ENCODE data around the gene CHAF1A.

Gene CHAF1A

DNA sequence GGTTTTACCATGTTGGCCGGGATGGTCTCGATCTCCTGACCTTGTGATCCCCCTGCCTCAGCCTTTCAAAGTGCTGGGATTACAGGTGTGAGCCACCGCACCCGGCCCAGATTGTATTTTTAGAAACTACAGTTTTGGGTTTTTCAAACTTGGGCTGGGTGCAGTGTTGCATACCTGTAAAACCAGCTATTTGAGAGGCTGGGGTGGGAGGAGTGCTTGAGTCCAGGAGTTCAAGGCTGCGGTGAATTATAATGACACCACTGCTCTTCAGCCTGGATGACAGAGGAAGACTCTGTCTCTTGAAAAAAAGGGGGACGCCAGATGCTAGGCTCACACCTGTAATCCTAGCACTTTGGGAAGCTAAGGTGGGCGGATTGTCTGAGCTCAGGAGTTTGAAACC, 4.2 kb downstream of the CHAF1A start:
- DNase-seq = no peak

- DNase-seq = no peak
Measured at GRCh38 chr19:4409123-4409933, 6.9 kb downstream of the CHAF1A start.

- no peak for DNase-seq
Measured at GRCh38 chr19:4413588-4413987, 11.1 kb downstream of the CHAF1A start.

DNA sequence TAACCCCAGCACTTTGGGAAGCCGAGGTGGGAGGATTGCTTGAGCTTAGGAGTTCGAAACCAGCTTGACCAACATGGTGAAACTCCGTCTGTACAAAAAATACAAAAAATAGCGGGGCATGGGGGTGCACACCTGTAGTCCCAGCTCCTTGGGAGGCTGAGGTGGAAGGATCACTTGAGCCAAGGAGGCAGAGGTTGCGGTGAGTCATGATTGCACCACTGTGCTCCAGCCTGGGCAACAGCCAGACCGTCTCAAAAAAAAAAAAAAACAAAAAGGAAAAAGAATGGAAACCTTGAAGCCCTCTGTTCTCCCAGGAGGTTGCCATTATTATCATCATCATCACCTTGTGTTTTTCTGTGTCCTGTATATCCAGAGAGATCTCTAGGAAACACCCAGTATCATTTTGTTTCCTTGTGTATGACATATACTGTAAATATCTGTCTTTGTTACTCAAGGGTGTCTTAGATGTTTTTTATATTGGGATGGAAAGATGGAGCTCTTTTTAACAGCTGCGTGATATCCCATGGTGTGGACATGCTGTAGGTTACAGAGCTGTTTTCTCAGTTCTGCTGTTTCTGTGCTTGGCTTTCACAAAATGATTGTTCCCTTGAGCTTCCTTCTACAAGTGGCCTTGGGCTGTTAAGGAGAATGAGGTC, 11.8 kb downstream of the CHAF1A start:
- DNase-seq = no peak

- no peak for DNase-seq
Measured at GRCh38 chr19:4414800-4415321, 12.4 kb downstream of the CHAF1A start.

DNA sequence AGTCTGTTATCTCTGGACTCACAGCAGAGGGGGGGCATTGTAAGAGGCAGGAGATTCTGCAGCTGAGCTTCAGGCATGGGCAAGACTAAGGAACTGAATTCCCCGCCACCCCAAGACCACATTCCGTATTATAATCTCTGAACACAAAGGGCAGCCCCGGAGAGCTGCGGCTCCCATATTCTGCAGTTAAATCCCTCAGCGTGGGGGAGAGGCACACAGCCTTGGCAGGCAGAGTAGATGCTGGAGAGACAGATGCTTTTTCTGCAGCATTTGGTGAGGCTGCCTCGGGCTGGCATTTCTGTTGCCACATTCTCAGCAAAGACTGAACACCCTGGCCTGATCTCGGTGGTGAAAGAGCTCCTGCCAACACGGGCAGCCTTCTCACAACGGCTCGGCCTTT, 12.9 kb downstream of the CHAF1A start:
- DNase-seq = no peak

DNA sequence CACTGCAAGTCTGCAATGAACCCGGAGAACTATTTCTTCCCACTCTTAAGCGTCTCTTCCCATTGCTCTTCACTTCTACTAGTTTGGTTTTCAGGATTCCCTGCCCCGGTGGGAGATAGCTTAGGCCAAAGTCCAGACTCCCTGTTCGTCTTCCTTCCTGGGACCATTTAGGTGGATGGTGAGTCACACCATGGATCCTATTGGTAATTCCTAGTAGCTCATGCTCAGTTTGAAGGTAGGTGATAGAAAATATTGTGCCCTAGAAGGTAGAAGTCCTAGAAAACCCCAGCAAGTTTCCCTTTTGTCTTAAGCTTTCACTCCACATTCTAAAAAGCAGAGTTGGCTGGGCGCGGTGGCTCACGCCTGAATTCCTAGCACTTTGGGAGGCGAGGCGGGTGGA, 13.8 kb downstream of the CHAF1A start:
- DNase-seq = no peak

DNA sequence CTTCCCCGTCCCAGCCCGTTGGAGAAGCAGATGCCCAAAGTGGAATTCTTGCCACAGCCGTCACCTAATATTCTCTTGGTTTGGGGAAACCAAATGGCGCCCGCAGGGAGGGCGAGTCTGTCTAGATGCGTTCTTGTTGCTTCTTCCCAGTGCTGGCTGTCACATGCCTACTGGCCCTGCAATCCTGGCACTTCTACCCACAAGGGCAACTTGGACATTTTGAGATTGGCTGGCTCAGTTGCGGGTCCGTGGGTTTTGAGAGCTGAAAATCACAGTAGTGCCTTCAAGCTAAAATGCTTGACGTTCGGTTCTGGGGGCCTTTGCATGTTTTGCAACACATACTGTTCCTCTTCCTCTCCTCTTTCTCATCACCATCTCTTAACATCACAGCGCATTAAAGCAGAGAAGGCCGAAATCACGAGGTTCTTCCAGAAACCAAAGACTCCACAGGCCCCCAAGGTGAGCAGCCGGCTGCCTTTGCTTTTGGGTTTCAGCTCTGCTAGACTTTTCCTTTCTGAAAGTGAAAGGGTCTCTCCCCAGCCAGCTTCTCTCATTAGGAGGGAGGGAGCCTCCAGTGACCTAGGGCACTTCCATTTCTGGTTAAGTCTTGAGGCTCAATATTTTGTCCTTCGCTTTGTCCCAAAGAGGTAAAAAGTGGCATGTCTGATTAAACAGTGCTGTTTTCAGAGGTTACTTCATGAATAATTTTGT, 21.1 kb downstream of the CHAF1A start:
- DNase-seq = no peak

DNA sequence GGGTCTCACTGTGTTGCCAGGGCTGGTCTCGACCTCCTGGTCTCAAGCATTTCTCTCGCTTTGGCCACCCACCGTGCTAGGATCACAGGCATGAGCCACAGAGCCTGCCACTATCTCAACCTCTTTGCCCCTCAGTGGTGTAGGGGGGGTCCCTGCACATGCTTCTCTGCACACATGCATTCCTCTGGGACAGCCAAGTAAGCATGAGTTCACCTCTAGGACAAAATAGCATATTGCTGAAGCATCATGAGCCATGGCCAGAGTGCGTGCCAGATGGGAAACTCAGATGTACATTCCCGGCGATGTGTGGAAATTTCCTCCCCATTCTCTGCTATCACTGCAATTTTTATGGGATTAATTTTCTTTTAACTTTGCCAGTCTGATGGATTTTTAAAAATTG, 23.1 kb downstream of the CHAF1A start:
- no peak for DNase-seq

DNA sequence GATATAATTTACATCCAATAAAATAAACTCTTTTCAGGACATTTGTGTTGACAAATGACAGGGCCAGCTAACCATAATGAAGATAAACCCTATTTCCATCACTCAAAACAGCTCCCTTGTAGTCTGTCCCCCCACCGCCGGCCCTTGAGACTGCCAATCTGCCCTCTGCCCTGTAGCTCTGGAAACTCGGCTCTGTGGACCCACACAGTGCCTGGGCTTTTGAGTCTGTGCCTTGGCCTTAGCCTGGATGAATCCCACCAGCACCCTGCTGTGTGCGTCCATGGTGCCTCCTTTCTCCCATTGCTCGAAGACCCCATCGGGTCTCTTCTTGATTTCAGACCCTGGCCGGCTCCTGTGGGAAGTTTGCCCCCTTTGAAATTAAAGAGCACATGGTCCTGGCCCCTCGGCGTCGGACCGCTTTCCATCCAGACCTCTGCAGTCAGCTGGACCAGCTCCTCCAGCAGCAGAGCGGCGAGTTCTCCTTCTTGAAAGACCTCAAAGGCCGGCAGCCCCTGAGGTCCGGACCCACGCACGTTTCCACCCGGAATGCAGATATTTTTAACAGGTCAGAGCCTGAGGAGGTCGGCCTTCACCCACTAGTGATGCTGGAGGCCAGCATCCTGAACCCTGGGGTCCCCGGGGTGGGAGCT, 26.0 kb downstream of the CHAF1A start:
- DNase-seq = no peak

- no peak for DNase-seq
Measured at GRCh38 chr19:4429256-4429655, 26.8 kb downstream of the CHAF1A start.

DNA sequence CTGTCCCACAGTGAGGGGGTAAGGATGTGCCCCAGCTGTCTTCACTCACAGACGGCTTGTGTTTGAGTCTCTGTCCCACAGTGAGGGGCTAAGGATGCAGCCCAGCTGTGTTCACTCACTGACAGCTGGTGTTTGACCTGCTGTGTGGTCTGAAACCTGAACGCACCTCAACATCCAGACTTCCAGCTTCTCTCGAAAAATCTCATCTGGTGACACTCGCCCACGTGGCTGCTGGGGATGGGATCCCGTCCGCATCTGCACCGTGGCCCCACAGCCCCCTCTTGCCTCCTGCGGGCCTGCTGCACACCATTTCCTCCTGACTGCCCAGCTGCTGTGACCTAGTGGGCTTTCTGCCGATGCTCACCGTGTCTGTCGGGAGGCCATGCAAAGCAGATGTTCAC, 27.3 kb downstream of the CHAF1A start:
- no peak for DNase-seq

DNA sequence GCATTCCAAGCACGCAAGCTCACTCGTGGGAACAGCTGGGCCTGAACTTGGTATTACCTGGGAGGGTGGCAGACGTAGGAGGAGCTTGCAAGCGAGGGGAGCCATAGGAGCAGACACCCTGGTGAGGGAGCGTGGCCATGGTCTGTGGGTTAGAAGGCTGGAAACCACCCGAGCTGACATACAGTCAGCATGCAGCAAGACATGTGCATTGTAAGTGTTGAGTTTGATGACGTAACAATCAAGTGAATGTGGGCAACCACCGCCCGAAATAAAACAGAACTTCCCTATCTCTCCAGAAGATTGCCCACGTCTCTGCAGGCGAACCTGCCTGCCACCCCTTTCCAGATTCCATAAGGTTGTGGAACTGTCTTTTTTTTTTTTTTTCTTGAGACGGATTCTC, 28.3 kb downstream of the CHAF1A start:
- no peak for DNase-seq

GRCh38 chr19:4431296-4431695, 28.9 kb downstream of the CHAF1A start:
- DNase-seq = no peak

DNA sequence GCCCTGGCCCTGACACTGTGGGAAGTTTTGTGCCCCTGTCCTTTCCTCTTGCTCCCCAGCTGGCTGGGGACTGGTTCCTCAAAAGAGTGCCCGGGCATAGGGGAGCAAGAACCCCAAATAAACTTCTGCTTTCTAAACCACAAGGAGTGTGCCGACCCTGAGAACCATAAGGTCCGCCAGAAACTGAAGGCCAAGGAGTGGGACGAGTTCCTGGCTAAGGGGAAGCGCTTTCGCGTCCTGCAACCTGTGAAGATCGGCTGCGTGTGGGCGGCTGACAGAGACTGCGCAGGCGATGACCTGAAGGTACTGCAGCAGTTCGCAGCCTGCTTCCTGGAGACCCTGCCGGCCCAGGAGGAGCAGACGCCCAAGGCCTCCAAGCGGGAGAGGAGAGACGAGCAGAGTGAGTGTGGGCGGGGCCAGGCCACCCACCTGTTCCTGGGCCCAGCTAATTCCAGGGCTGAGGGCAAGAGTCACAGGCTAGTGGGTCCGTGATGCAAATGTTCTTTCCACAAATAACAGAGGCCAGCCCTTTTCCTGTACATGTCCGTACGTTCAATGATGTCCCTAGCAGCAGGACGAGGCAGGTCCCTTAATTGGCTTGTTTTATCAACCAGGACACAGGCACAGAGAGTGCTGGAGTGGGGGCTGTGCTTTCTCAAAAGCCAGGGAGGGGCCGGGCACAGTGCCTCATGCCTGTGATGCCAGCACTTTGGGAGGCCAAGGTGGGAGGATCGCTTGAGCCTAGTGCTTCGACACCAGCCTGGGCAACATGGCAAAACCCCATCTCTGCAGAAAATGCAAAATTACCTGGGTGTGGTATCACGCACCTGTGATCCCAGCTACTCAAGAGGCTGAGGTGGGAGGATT, 29.6 kb downstream of the CHAF1A start:
- DNase-seq = no peak

DNA sequence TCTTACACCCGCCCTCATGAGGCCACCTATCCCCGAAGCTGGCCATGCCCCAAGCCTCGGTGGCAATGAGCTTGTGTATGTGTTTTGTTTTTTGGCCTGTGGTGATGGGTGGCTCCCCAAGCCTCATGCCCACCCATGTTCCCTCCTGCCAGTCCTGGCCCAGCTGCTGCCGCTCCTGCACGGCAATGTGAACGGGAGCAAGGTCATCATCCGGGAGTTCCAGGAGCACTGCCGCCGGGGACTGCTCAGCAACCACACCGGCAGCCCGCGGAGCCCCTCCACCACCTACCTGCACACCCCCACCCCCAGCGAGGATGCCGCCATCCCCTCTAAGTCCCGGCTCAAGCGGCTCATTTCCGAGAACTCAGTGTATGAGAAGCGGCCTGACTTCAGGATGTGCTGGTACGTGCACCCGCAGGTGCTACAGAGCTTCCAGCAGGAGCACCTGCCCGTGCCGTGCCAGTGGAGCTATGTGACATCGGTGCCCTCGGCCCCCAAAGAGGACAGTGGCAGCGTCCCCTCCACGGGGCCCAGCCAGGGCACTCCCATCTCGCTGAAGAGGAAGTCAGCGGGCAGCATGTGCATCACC, 30.6 kb downstream of the CHAF1A start:
- no peak for DNase-seq

DNA sequence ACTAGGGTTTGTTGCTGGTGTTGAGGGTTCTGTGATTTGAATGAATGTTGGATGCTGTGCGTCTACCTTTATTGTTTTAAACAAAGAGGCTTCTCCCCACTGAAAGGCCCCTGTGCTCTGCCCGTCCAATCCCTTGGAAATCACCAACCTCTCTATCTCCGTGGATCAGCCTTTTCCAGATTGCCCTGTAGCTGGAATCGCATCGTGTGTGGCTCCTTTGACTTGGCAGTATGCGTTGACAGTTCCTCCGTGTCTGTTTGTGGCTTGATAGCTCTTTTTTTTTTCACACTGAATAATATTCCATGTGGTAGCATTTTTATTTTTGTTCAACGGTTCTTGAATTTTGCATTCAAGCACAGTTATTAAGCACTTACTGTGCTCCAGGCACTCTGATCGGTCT, 32.0 kb downstream of the CHAF1A start:
- DNase-seq = no peak

DNA sequence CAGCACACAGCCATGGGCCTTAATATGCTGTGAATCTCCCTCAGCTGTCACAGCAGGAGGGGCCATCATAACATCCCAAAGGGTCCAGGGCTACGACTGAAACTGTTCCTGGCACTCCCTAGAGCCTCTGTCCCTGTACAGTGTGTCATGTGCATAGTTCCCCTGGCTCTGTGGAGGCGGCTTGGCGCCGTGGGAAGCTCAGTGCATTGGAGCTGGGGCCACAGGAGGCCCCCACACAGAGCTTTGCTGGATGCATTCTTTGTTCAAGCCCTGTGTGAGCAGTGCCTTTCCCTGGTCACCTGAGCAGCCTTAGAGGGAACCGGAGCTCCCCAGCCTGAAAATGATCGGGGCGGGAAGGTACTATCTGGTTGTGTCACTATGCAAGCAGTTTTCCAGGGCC, 33.8 kb downstream of the CHAF1A start:
- DNase-seq = no peak

DNA sequence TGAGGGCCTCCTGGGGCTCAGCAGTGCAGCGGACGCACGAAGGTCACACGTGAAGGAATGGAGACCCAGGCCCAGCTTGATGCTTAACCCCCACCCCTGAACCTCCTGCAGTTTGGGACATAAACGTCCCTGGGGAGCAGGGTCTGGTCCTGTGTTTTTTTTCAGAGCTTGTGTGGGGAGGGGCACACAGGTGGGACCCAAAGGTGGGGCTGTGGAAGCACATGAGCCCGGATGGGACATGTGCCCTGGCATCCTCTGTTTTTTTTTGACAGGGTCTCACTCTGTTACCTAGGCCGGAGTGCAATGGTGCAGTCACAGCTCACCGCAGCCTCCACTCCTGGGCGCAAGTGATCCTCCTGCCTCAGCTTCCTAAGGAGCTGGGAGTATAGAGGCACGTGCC, 34.7 kb downstream of the CHAF1A start:
- DNase-seq = no peak

DNA sequence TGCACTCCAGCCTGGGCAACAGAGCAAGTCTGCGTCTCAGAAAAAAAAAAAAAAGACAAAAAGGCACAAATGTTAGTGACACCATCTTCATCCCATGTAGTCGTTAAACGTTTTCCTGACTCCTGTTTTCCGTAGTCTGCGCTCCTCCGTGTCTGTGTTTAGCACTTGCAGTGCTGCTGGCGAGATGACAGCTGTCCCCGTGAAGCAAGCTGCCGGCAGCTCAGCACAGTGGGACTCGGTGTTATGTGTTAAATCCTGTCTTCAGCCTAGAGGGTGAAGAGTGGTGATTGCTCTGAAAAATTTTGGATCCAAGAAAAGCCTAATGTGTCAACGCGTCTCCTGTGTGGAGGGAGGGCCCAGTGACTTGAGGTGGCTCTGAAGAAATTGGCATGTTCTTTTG, 36.8 kb downstream of the CHAF1A start:
- no peak for DNase-seq

DNA sequence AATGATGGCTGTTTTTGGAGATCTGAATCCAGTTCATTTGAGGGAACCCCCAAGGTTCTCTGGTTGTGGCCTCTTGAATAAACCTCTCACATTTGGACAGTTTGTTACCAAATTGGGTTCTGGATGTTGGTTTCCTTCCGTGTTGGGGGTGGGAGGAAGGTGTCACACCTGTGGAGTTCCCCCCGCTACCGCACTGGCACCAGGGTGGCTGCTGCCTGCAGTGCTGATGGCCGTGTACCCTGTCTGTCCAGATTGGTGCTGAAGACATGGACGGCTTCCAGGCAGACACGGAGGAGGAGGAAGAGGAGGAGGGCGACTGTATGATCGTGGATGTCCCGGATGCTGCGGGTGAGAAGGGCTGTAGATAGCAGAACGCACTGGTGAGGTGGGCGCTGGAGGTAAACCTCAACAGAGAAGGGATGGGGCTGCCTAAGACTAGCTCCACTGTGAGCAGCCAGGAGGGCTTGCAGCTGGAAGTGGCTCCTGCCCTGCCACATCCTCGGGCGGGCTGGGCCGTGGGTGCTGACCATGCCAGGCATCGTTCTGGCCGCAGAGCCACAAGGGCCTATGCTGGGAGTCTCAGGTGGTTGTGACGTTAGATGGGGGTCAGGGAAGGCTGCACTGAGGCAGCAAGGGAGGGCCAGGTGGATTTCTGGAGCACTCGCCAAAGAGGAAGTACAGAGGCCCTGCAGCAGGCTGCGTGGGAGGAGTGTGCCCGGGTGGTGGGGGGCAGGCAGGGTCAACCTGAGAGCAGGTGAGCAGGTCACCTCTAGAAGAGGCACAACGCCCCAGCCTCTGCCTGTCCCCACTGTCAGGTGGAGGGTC, 39.8 kb downstream of the CHAF1A start:
- DNase-seq = no peak
